ACC112 (cell line): ENCODE results near the gene HNRNPAB.

Experiments
- H2AFZ ChIP-seq: fragments of 200-600 bp; sonication (generic); one replicate; pipeline ENCODE4 v1.6.0; 2017; ENCODE audit warnings: antibody characterized with exemption, low read length; ENCODE audit not compliant: unreplicated experiment
- H3K27ac ChIP-seq: fragments of 200-600 bp; sonication (generic); 2 replicates; pipeline ENCODE4 v1.5.1; 2014; ENCODE audit warnings: low read depth, mild to moderate bottlenecking, antibody characterized with exemption, low read length, moderate library complexity
- H3K27me3 ChIP-seq: fragments of 200-600 bp; sonication (generic); 2 replicates; pipeline ENCODE4 v1.6.1; 2014; ENCODE audit warnings: mild to moderate bottlenecking, antibody characterized with exemption, low read length, moderate library complexity, mixed read lengths; ENCODE audit not compliant: insufficient read depth
- H3K36me3 ChIP-seq: fragments of 200-600 bp; sonication (generic); 2 replicates; pipeline ENCODE4 v1.6.1; 2016; ENCODE audit warnings: mild to moderate bottlenecking, antibody characterized with exemption, low read length, moderate library complexity, mixed read lengths; ENCODE audit not compliant: insufficient read depth
- H3K4me1 ChIP-seq: fragments of 200-600 bp; sonication (generic); one replicate; pipeline ENCODE4 v1.6.1; 2016; ENCODE audit warnings: low read length, mixed read lengths; ENCODE audit not compliant: insufficient read depth, unreplicated experiment, control insufficient read depth
- H3K4me3 ChIP-seq: fragments of 200-600 bp; sonication (generic); 2 replicates; pipeline ENCODE4 v1.5.1; 2014; ENCODE audit warnings: mild to moderate bottlenecking, low read depth, low read length
- H3K79me2 ChIP-seq: fragments of 200-600 bp; sonication (generic); one replicate; pipeline ENCODE4 v1.6.0; 2016; ENCODE audit warnings: low read length; ENCODE audit not compliant: control insufficient read depth, unreplicated experiment, insufficient read depth

HNRNPAB gene

GRCh38 chr5:178180141-178180863, 24.0 kb upstream of the HNRNPAB start:
- Histone ChIP-seq H3K4me3 (no peak overlapping the region), H2AFZ (no peak overlapping the region), H3K27me3 (peaks cover 5% of the 10 kb centered on the region; the same call in 1 of the 2 replicates), H3K4me1 (no peaks in the 10 kb centered on the region), H3K27ac (no peak overlapping the region), H3K36me3 (no peaks in the 10 kb centered on the region), H3K79me2 (no peaks in the 10 kb centered on the region)

GRCh38 chr5:178182158-178182876, 22.0 kb upstream of the HNRNPAB start:
- Histone ChIP-seq H3K27ac (no peak overlapping the region), H3K4me3 (no peak overlapping the region), H3K27me3 (peaks cover 5% of the 10 kb centered on the region; the same call in 1 of the 2 replicates), H2AFZ (no peak overlapping the region), H3K4me1 (no peaks in the 10 kb centered on the region), H3K36me3 (no peaks in the 10 kb centered on the region), H3K79me2 (no peaks in the 10 kb centered on the region)

- Histone ChIP-seq H3K27me3 (no peaks in the 10 kb centered on the region), H3K4me1 (no peaks in the 10 kb centered on the region), H3K27ac (no peak overlapping the region), H3K4me3 (no peak overlapping the region), H3K36me3 (no peaks in the 10 kb centered on the region), H3K79me2 (no peaks in the 10 kb centered on the region), H2AFZ (no peak overlapping the region)
These were observed 17.9 kb upstream of the HNRNPAB start for GRCh38 chr5:178186427-178186826.

- no peaks in the 10 kb centered on the region for H3K4me1 ChIP-seq
- H3K36me3 ChIP-seq = no peaks in the 10 kb centered on the region
- H3K27ac ChIP-seq = no peak within 1 kb of the TSS
- no peaks in the 10 kb centered on the region for H3K79me2 ChIP-seq
- H3K27me3 ChIP-seq = no peaks in the 10 kb centered on the region
- H3K4me3 ChIP-seq = no peak within 1 kb of the TSS
- H2AFZ ChIP-seq = no peak within 1 kb of the TSS
These were observed 17.3 kb upstream of the HNRNPAB start, which contains the start of gene GMCL2 for GRCh38 chr5:178187014-178187413. TSS of gene GMCL2 (minus strand) at chr5:178187371. CDS start at chr5:178187299, 72 bp downstream.

GRCh38 chr5:178189433-178189832, 14.9 kb upstream of the HNRNPAB start:
- no peaks in the 10 kb centered on the region for H3K36me3 ChIP-seq
- no peaks in the 10 kb centered on the region for H3K4me1 ChIP-seq
- no peak overlapping the region for H3K27ac ChIP-seq
- H3K79me2 ChIP-seq = no peaks in the 10 kb centered on the region
- peaks cover 8% of the 10 kb centered on the region for H3K27me3 ChIP-seq
- no peak overlapping the region for H3K4me3 ChIP-seq
- no peak overlapping the region for H2AFZ ChIP-seq

GRCh38 chr5:178191661-178192060, 12.7 kb upstream of the HNRNPAB start:
- Histone ChIP-seq H2AFZ (no peak overlapping the region), H3K4me3 (no peak overlapping the region), H3K4me1 (no peaks in the 10 kb centered on the region), H3K27ac (no peak overlapping the region), H3K79me2 (no peaks in the 10 kb centered on the region), H3K36me3 (no peaks in the 10 kb centered on the region), H3K27me3 (peaks cover 13% of the 10 kb centered on the region)

- no peak overlapping the region for H3K27ac ChIP-seq
- no peaks in the 10 kb centered on the region for H3K79me2 ChIP-seq
- no peak overlapping the region for H3K4me3 ChIP-seq
- peaks cover 13% of the 10 kb centered on the region for H3K27me3 ChIP-seq
- no peaks in the 10 kb centered on the region for H3K36me3 ChIP-seq
- no peaks in the 10 kb centered on the region for H3K4me1 ChIP-seq
- H2AFZ ChIP-seq = no peak overlapping the region
These were observed 12.1 kb upstream of the HNRNPAB start for GRCh38 chr5:178192244-178192643.

GRCh38 chr5:178192787-178193186, 11.5 kb upstream of the HNRNPAB start:
- Histone ChIP-seq H3K4me1 (no peaks in the 10 kb centered on the region), H2AFZ (no peak overlapping the region), H3K4me3 (no peak overlapping the region)

GRCh38 chr5:178193251-178193809, 11.0 kb upstream of the HNRNPAB start:
- Histone ChIP-seq H3K4me3 (no peak overlapping the region), H3K27me3 (peaks cover 13% of the 10 kb centered on the region), H3K79me2 (no peaks in the 10 kb centered on the region), H3K4me1 (no peaks in the 10 kb centered on the region), H2AFZ (no peak overlapping the region), H3K36me3 (no peaks in the 10 kb centered on the region), H3K27ac (no peak overlapping the region)

More at GRCh38 chr5:178192787-178193186, 11.5 kb upstream of the HNRNPAB start:
- Histone ChIP-seq H3K27ac (no peak overlapping the region), H3K36me3 (no peaks in the 10 kb centered on the region), H3K27me3 (peaks cover 13% of the 10 kb centered on the region), H3K79me2 (no peaks in the 10 kb centered on the region)

- peaks cover 13% of the 10 kb centered on the region for H3K27me3 ChIP-seq
- H2AFZ ChIP-seq = no peak overlapping the region
- H3K36me3 ChIP-seq = no peaks in the 10 kb centered on the region
- no peak overlapping the region for H3K27ac ChIP-seq
- no peaks in the 10 kb centered on the region for H3K79me2 ChIP-seq
- no peaks in the 10 kb centered on the region for H3K4me1 ChIP-seq
- no peak overlapping the region for H3K4me3 ChIP-seq
These were observed 10.3 kb upstream of the HNRNPAB start for GRCh38 chr5:178194026-178194425.
